Measurements from ENCODE around the gene WDR55.
A peak's percentile ranks its signal among the peaks of the same experiment; 100 is the strongest.
"Not testable (repeated sequence)": the region's sequence is repeated elsewhere in the genome, so short reads cannot be mapped to it uniquely, and the experiment has no call there.

Gene WDR55

GRCh38 chr5:140658870-140659269 is 5.8 kb upstream of the WDR55 start:
- no peak for DNase-seq

GRCh38 chr5:140660371-140660770 is 4.3 kb upstream of the WDR55 start:
- not testable (repeated sequence) for DNase-seq

- DNase-seq: no peak
These were observed 710 bp upstream of the WDR55 start for GRCh38 chr5:140664030-140664358.

- not testable (repeated sequence) for DNase-seq
These were observed 6.3 kb downstream of the WDR55 start for GRCh38 chr5:140671035-140671434.

- DNase-seq: no peak
These were observed 6.9 kb downstream of the WDR55 start for GRCh38 chr5:140671472-140672125.

- DNase-seq: no peak
These were observed 7.9 kb downstream of the WDR55 start for GRCh38 chr5:140672455-140673186.

- DNase-seq: no peak
These were observed 8.7 kb downstream of the WDR55 start, which contains the start of gene DND1 for GRCh38 chr5:140673187-140673976. DND1 (minus strand) TSS chr5:140673576; CDS start chr5:140673542, 34 bp downstream.

- no peak for DNase-seq
These were observed 9.5 kb downstream of the WDR55 start for GRCh38 chr5:140674211-140674610.

GRCh38 chr5:140674629-140675028 is 9.9 kb downstream of the WDR55 start:
- DNase-seq: no peak

GRCh38 chr5:140677947-140678346 is 13.2 kb downstream of the WDR55 start:
- no peak for DNase-seq

GRCh38 chr5:140678993-140679392 is 14.3 kb downstream of the WDR55 start:
- DNase-seq: no peak

GRCh38 chr5:140690376-140690932 is 25.8 kb downstream of the WDR55 start:
- DNase-seq: no peak

- DNase-seq: peak; percentile 78
These were observed 26.5 kb downstream of the WDR55 start, which contains the start of the genes HARS1 and HARS2 for GRCh38 chr5:140690941-140691924. HARS1 (minus strand) TSS chr5:140691370; CDS start chr5:140691304, 66 bp downstream. HARS2 (plus strand) TSS chr5:140691455; CDS start chr5:140691649, 194 bp downstream.

GRCh38 chr5:140694276-140694675 is 29.6 kb downstream of the WDR55 start:
- DNase-seq: no peak

- DNase-seq: no peak
These were observed 32.3 kb downstream of the WDR55 start for GRCh38 chr5:140696891-140697492.

- peak; percentile 89 for DNase-seq
These were observed 35.8 kb downstream of the WDR55 start, which contains the start of gene ZMAT2 for GRCh38 chr5:140700177-140701144. ZMAT2 (plus strand) TSS chr5:140700447; CDS start chr5:140700461, 14 bp downstream.

GRCh38 chr5:140707812-140708211 is 43.1 kb downstream of the WDR55 start:
- no peak for DNase-seq

- not testable (repeated sequence) for DNase-seq
These were observed 44.1 kb downstream of the WDR55 start for GRCh38 chr5:140708787-140709186.

GRCh38 chr5:140710899-140711552 is 46.3 kb downstream of the WDR55 start:
- peak; percentile 79 for DNase-seq
